ENCODE data around the gene ALDH1L1. TPM values are rescaled to one million over a fixed set of nuclear protein-coding genes. Genes with fewer than 3 reads are reported as not detected.
A peak's percentile ranks its signal among the peaks of the same experiment; 100 is the strongest.

Gene ALDH1L1
- total and polyA plus RNA-seq, 2 of the 8 experiments (the other 6 are each of a cell fraction or from before 2014, with no cell fraction given) = 0.98 to 1.6 TPM

DNA sequence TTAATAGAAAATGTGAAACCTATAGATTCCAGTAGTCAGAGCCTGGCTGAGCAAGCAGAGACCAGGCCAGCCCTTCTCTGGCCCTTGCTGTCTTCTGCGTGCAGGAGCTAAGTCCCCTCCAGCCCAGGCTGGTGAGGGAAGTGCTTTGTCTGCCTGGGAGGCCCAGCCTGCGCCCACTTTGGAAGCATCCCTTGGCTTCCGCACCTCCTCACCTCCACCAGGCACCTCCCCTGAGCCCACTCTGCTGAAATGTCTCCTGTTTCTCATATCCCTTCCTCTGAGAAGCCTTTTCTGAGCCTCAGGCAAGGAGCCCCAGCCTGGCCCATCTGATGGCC is 45.3 kb downstream of the ALDH1L1 start:
- Histone ChIP-seq H2BK12ac (ENCODE audit: low read depth, low read length) (no peak overlapping the region), H3K4me3 (ENCODE audit: extremely low read depth in 1 of 4, insufficient read depth in 2 of 4, low read depth in 3 of 4, low read length in 4 of 4) (no peak overlapping the region), H4K91ac (replicated peaks; ENCODE audit: insufficient read length, low read length) (no peak overlapping the region), H4K20me1 (replicated peaks in 1 of 2; ENCODE audit: control insufficient read depth in 1 of 2, insufficient read depth in 2 of 2, low read length in 2 of 2) (no peaks in the 10 kb centered on the region), H3K14ac (ENCODE audit: insufficient read length) (no peak overlapping the region), H2AK5ac (ENCODE audit: low read depth, low read length) (no peak overlapping the region), H3K79me1 (ENCODE audit: low read depth, low read length) (no peaks in the 10 kb centered on the region), H3K56ac (replicated peaks; ENCODE audit: insufficient read length, low read depth, low read length) (no peak overlapping the region), H3K9me3 (ENCODE audit: insufficient read depth in 2 of 2, low read depth in 1 of 2, low read length in 1 of 2) (no peaks in the 10 kb centered on the region), H4K5ac (ENCODE audit: insufficient read length, low read depth, low read length) (no peak overlapping the region), H3K4me2 (ENCODE audit: insufficient read depth in 1 of 2, low read depth in 2 of 2, low read length in 2 of 2) (no peak overlapping the region), H3K9ac (replicated peaks in 1 of 4; ENCODE audit: extremely low read depth in 1 of 4, low read depth in 3 of 4, low read length in 3 of 4) (no peak overlapping the region), H3K18ac (ENCODE audit: extremely low read depth, low read length) (no peak overlapping the region), H3K4ac (replicated peaks; ENCODE audit: insufficient read length, low read depth, low read length) (no peak overlapping the region), H3K27me3 (replicated peaks in 1 of 4; ENCODE audit: control insufficient read depth in 3 of 4, extremely low read depth in 1 of 4, insufficient read depth in 3 of 4, low read length in 3 of 4) (peaks cover 0 to 3% (median 1%) of the 10 kb centered on the region in 4 experiments; a peak in 5 of 7 replicates), H3K36me3 (ENCODE audit: control insufficient read depth in 2 of 4, insufficient read depth in 4 of 4, low read length in 3 of 4) (no peaks in the 10 kb centered on the region), H2BK5ac (ENCODE audit: low read depth, low read length) (no peak overlapping the region), H2BK15ac (ENCODE audit: low read length) (no peak overlapping the region), H2AFZ (ENCODE audit: low read length) (no peak overlapping the region), H2BK120ac (replicated peaks; ENCODE audit: low read depth, low read length) (no peak overlapping the region), H4K8ac (ENCODE audit: extremely low read depth, insufficient read depth, low read length) (no peak overlapping the region), H3K23ac (ENCODE audit: insufficient read length) (no peak overlapping the region), H3K27ac (ENCODE audit: low read depth, low read length) (no peak overlapping the region), H3K23me2 (ENCODE audit: low read depth, low read length) (no peaks in the 10 kb centered on the region), H3K4me1 (replicated peaks in 1 of 4; ENCODE audit: control insufficient read depth in 3 of 4, insufficient read depth in 4 of 4, low read length in 3 of 4) (peaks cover 0 to 21% (median 8%) of the 10 kb centered on the region in 4 experiments; a peak in 6 of 7 replicates), H3K79me2 (ENCODE audit: control insufficient read depth in 1 of 2, insufficient read depth in 2 of 2, low read length in 2 of 2) (no peaks in the 10 kb centered on the region), H2BK20ac (ENCODE audit: low read length) (no peak overlapping the region)
- POLR2A ChIA-PET (ENCODE audit: partially characterized antibody) = interaction anchor here (1.5 kb wide), 1 partner anchor 78 kb away, joined by 4 read pairs; no protein-coding TSS in a partner anchor
- 88% methylated on average over 3 of the region's 3 CpGs; no CpG with 5 or more reads in 1 of the 2 experiments for WGBS, 2 experiments (ENCODE audit: extremely low coverage in 1 of 2, insufficient coverage in 1 of 2, insufficient read length in 1 of 2, insufficient replicate concordance in 2 of 2, low coverage in 1 of 2, low lambda C conversion rate in 2 of 2, missing lambda C conversion rate in 1 of 2)
- peak in 1 of 2 experiments; percentile 37 for DNase-seq (ENCODE audit: low read depth in 1 of 2, low spot score in 2 of 2)
- CTCF ChIA-PET (ENCODE audit: partially characterized antibody) = interaction anchor here (0.8 to 6.1 kb wide), 30 partner anchors 10 to 578 kb away, joined by 3 to 58 read pairs (median 10); partner anchors contain the start of genes KLF15 and ZXDC
- FAIRE-seq = no peak
- TF ChIP-seq GABPA (IDR thresholded peaks at IDR 0.05; ENCODE audit: borderline replicate concordance, insufficient read depth, low read length) = no peak
- no peak for TF ChIP-seq GTF2F1 (IDR thresholded peaks at IDR 0.05; ENCODE audit: borderline replicate concordance, low read depth, low read length)
- no peak for TF ChIP-seq KDM1A (IDR thresholded peaks at IDR 0.05; ENCODE audit: borderline replicate concordance, low read length)
- no peak for TF ChIP-seq CTBP2 (IDR thresholded peaks at IDR 0.05; ENCODE audit: borderline replicate concordance, insufficient read depth, insufficient read length, low read length)
- TF ChIP-seq SIRT6 (IDR thresholded peaks at IDR 0.05; ENCODE audit: low read length) = no peak
- TF ChIP-seq, protein P1, sequence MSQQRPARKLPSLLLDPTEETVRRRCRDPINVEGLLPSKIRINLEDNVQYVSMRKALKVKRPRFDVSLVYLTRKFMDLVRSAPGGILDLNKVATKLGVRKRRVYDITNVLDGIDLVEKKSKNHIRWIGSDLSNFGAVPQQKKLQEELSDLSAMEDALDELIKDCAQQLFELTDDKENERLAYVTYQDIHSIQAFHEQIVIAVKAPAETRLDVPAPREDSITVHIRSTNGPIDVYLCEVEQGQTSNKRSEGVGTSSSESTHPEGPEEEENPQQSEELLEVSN (IDR thresholded peaks at IDR 0.05) = no peak
- TF ChIP-seq BACH1 (IDR thresholded peaks at IDR 0.05; ENCODE audit: low read length) = no peak
- no peak for TF ChIP-seq TAF1 (IDR thresholded peaks at IDR 0.05; ENCODE audit: low read depth, low read length)
- TF ChIP-seq RNF2 (IDR thresholded peaks at IDR 0.05; ENCODE audit: borderline replicate concordance, low read depth, low read length, missing control alignments, poor library complexity, severe bottlenecking) = no peak
- TF ChIP-seq CHD2 (IDR thresholded peaks at IDR 0.05; ENCODE audit: low read length) = no peak
- no peak for TF ChIP-seq YY1 (IDR thresholded peaks at IDR 0.05; ENCODE audit: low read depth, low read length)
- TF ChIP-seq RFX5 (IDR thresholded peaks at IDR 0.05; ENCODE audit: borderline replicate concordance, low read depth, low read length) = no peak
